ENCODE results near the gene GADD45GIP1.

GADD45GIP1 gene

GRCh38 chr19:13004273-13004672 lies 47.2 kb upstream of the GADD45GIP1 start:
- Histone ChIP-seq H3K4me1 (ENCODE audit: control insufficient read depth, low read length) (no peaks in the 10 kb centered on the region), H3K27me3 (ENCODE audit: control insufficient read depth, low read length) (no peaks in the 10 kb centered on the region; the same call in 1 of the 2 replicates), H4K20me1 (ENCODE audit: control insufficient read depth, insufficient read depth, low read depth, low read length) (no peaks in the 10 kb centered on the region), H3K9me2 (replicated peaks; ENCODE audit: control insufficient read depth, low read length) (no peaks in the 10 kb centered on the region), H3K9me3 (ENCODE audit: control insufficient read depth, insufficient read depth, low read length) (no peaks in the 10 kb centered on the region), H3K36me3 (ENCODE audit: control insufficient read depth, low read length) (no peaks in the 10 kb centered on the region), H3K4me3 (ENCODE audit: low read length) (no peak overlapping the region), H3F3A (ENCODE audit: control insufficient read depth, insufficient read depth) (no peaks in the 10 kb centered on the region), H3K27ac (ENCODE audit: low read depth, low read length) (no peak overlapping the region), H3K4me2 (ENCODE audit: low read length) (no peak overlapping the region), H3K79me2 (ENCODE audit: control insufficient read depth, low read length) (no peaks in the 10 kb centered on the region)
- TF ChIP-seq EZH2phosphoT487 (IDR thresholded peaks at IDR 0.05; ENCODE audit: borderline replicate concordance, low read length) (no peak), CTCF (IDR thresholded peaks at IDR 0.05; ENCODE audit: low read depth, low read length, poor library complexity, severe bottlenecking) (no peak)

- Histone ChIP-seq H3F3A (ENCODE audit: control insufficient read depth, insufficient read depth) (no peaks in the 10 kb centered on the region), H3K9me2 (replicated peaks; ENCODE audit: control insufficient read depth, low read length) (no peaks in the 10 kb centered on the region), H3K4me3 (ENCODE audit: low read length) (no peak overlapping the region), H4K20me1 (ENCODE audit: control insufficient read depth, insufficient read depth, low read depth, low read length) (no peaks in the 10 kb centered on the region), H3K4me1 (ENCODE audit: control insufficient read depth, low read length) (no peaks in the 10 kb centered on the region), H3K4me2 (ENCODE audit: low read length) (no peak overlapping the region), H3K36me3 (ENCODE audit: control insufficient read depth, low read length) (no peaks in the 10 kb centered on the region), H3K9me3 (ENCODE audit: control insufficient read depth, insufficient read depth, low read length) (no peaks in the 10 kb centered on the region), H3K27ac (ENCODE audit: low read depth, low read length) (no peak overlapping the region), H3K27me3 (ENCODE audit: control insufficient read depth, low read length) (no peaks in the 10 kb centered on the region; the same call in 1 of the 2 replicates), H3K79me2 (ENCODE audit: control insufficient read depth, low read length) (no peaks in the 10 kb centered on the region)
- TF ChIP-seq CTCF (IDR thresholded peaks at IDR 0.05; ENCODE audit: low read depth, low read length, poor library complexity, severe bottlenecking) (no peak), EZH2phosphoT487 (IDR thresholded peaks at IDR 0.05; ENCODE audit: borderline replicate concordance, low read length) (no peak)
These were observed 46.1 kb upstream of the GADD45GIP1 start for GRCh38 chr19:13003081-13003480.

- no peaks in the 10 kb centered on the region; the same call in 1 of the 2 replicates for H3K27me3 ChIP-seq (ENCODE audit: control insufficient read depth, low read length)
- H3K27ac ChIP-seq (ENCODE audit: low read depth, low read length), result no peak overlapping the region
- no peak overlapping the region for H3K4me2 ChIP-seq (ENCODE audit: low read length)
- TF ChIP-seq EZH2phosphoT487 (IDR thresholded peaks at IDR 0.05; ENCODE audit: borderline replicate concordance, low read length) (no peak), CTCF (IDR thresholded peaks at IDR 0.05; ENCODE audit: low read depth, low read length, poor library complexity, severe bottlenecking) (no peak)
- H3F3A ChIP-seq (ENCODE audit: control insufficient read depth, insufficient read depth), result no peaks in the 10 kb centered on the region
- no peaks in the 10 kb centered on the region for H3K36me3 ChIP-seq (ENCODE audit: control insufficient read depth, low read length)
- no peaks in the 10 kb centered on the region for H4K20me1 ChIP-seq (ENCODE audit: control insufficient read depth, insufficient read depth, low read depth, low read length)
- no peaks in the 10 kb centered on the region for H3K4me1 ChIP-seq (ENCODE audit: control insufficient read depth, low read length)
- no peaks in the 10 kb centered on the region for H3K79me2 ChIP-seq (ENCODE audit: control insufficient read depth, low read length)
- H3K4me3 ChIP-seq (ENCODE audit: low read length), result no peak overlapping the region
- H3K9me2 ChIP-seq (replicated peaks; ENCODE audit: control insufficient read depth, low read length), result no peaks in the 10 kb centered on the region
- no peaks in the 10 kb centered on the region for H3K9me3 ChIP-seq (ENCODE audit: control insufficient read depth, insufficient read depth, low read length)
These were observed 45.3 kb upstream of the GADD45GIP1 start for GRCh38 chr19:13002166-13002898.
